LHCN-M2 (cell line): ENCODE results near the gene ASB8. TPM values are rescaled to one million over a fixed set of nuclear protein-coding genes. Genes with fewer than 3 reads are reported as not detected.

ENCODE experiments used
- DNase-seq: peaks from one replicate; pipeline ENCODE4 v3.0.0-alpha.2; 2012; ENCODE audit warnings: low read depth
- polyA plus RNA-seq: library from polyadenylated mRNA; unstranded; fragments of >200 nt; gene quantifications from one replicate; pipeline ENCODE4 v1.2.1, GENCODE V29; 2012; ENCODE audit warnings: missing spikeins
- total RNA-seq: library from RNA; depleted of rRNA; stranded (reverse); fragments of >200 nt; gene quantifications from 2 replicates; pipeline ENCODE4 v1.2.3, GENCODE V29; 2014; rRNA removed

ASB8 gene
- total RNA-seq = 19.0 and 23.6 TPM in 2 replicates
- 18.6 TPM for polyA plus RNA-seq

GRCh38 chr12:48157018-48157888 is at the start of gene ASB8:
Gene ASB8, minus strand, starts transcription at chr12:48157515. Its CDS starts 4,019 bp downstream, at chr12:48153496.
- DNase-seq = peak; percentile 96

- DNase-seq = no peak
Measured at GRCh38 chr12:48203192-48203591, 45.9 kb upstream of the ASB8 start, which contains the start of gene OR10AD1. Gene OR10AD1, minus strand, starts transcription at chr12:48203292. Its CDS starts 0 bp downstream, at chr12:48203292.

- DNase-seq = no peak
Measured at GRCh38 chr12:48202766-48203165, 45.5 kb upstream of the ASB8 start.

GRCh38 chr12:48201516-48201915 is 44.2 kb upstream of the ASB8 start:
- no peak for DNase-seq

- DNase-seq = no peak
Measured at GRCh38 chr12:48201091-48201490, 43.8 kb upstream of the ASB8 start.

GRCh38 chr12:48199774-48200221 is 42.5 kb upstream of the ASB8 start:
- no peak for DNase-seq

- DNase-seq = no peak
Measured at GRCh38 chr12:48198985-48199384, 41.7 kb upstream of the ASB8 start.

- DNase-seq = no peak
Measured at GRCh38 chr12:48198672-48198971, 41.3 kb upstream of the ASB8 start.

GRCh38 chr12:48197971-48198671 is 40.8 kb upstream of the ASB8 start:
- DNase-seq = no peak

- peak; percentile 14 for DNase-seq
Measured at GRCh38 chr12:48197549-48197970, 40.2 kb upstream of the ASB8 start.

- DNase-seq = no peak
Measured at GRCh38 chr12:48194799-48195201, 37.5 kb upstream of the ASB8 start.

- DNase-seq = no peak
Measured at GRCh38 chr12:48193623-48194022, 36.3 kb upstream of the ASB8 start.

GRCh38 chr12:48192861-48193260 is 35.5 kb upstream of the ASB8 start:
- no peak for DNase-seq

- no peak for DNase-seq
Measured at GRCh38 chr12:48191096-48191495, 33.8 kb upstream of the ASB8 start.

GRCh38 chr12:48189331-48190125 is 32.2 kb upstream of the ASB8 start:
- peak; percentile 60 for DNase-seq

- no peak for DNase-seq
Measured at GRCh38 chr12:48187916-48188695, 30.8 kb upstream of the ASB8 start.

- no peak for DNase-seq
Measured at GRCh38 chr12:48185181-48185919, 28.0 kb upstream of the ASB8 start.

- no peak for DNase-seq
Measured at GRCh38 chr12:48184549-48184922, 27.2 kb upstream of the ASB8 start.

GRCh38 chr12:48183876-48184548 is 26.7 kb upstream of the ASB8 start:
- DNase-seq = no peak
